ENCODE data around the gene NAIF1. TPM values are rescaled to one million over a fixed set of nuclear protein-coding genes. Genes with fewer than 3 reads are reported as not detected.
A peak's percentile ranks its signal among the peaks of the same experiment; 100 is the strongest.
"Not testable (repeated sequence)": the region's sequence is repeated elsewhere in the genome, so short reads cannot be mapped to it uniquely, and the experiment has no call there.

NAIF1 gene
- total RNA-seq: 6.2 TPM
- long read RNA-seq, partial matches to known transcripts: 0 of 4 reads
- long read RNA-seq, other reads (novel, unspliced or antisense): 1 of 4 reads

- peak; percentile 99 for DNase-seq (ENCODE audit: low spot score)
- intact Hi-C loops (cut with DNase I): no loop called here
These were observed at the start of gene NAIF1 for GRCh38 chr9:128066713-128067644. Gene NAIF1 (minus strand): TSS chr9:128067320. CDS start chr9:128067101, 219 bp downstream.

DNA sequence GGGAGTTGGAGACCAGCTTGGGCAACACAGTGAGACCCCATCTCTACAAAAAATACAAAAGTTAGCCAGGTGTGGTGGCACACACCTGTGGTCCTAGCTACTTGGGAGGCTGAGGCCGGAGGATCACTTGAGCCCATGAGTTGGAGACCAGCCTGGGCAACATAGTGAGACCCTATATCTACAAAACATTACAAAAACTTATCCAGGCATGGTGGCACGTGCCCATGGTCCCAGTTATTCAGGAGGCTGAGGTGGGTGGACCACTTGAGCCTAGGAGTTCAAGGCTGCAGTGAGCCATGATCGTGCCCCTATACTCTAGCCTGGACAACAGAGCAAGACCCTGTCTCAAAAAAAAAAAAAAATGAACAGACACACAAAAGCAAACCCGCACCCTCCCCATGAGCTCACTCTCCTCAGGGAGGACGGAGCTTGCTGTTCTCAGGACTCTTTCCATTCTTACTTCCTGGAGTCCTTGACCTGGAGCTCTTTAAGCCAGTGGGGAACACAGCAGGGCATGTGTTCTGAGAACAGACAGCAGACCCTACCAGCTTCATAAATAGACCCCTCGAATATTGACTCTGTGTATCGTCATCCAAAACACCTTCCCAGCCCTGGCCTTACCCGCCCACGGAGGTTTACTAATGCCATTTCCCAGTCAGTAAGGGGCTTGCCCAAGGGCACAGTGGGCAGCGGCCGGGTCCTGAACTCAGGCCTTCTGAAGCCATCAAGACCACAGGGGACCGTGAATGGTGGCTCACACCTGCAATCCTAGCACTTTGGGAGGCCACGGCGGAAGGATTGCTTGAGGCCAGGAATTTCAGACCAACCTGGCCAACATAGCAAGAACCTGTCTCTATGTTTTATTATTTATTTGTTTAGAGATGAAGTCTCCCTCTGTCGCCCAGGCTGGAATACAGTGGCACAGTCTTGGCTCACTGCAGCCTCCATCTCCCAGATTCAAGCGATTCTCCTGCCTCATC is 49.3 kb upstream of the NAIF1 start:
- DNase-seq (ENCODE audit: low spot score): no peak
- intact Hi-C loops (cut with DNase I): loop anchor here (1.0 to 5.0 kb wide), 3 partner anchors 44 to 173 kb away; no protein-coding TSS in a partner anchor

- peak; percentile 20 for DNase-seq (ENCODE audit: low spot score)
- intact Hi-C loops (cut with DNase I): loop anchor here (2.0 to 5.0 kb wide), 2 partner anchors 43 to 81 kb away; no protein-coding TSS in a partner anchor
These were observed 48.3 kb upstream of the NAIF1 start for GRCh38 chr9:128115187-128116103.

DNA sequence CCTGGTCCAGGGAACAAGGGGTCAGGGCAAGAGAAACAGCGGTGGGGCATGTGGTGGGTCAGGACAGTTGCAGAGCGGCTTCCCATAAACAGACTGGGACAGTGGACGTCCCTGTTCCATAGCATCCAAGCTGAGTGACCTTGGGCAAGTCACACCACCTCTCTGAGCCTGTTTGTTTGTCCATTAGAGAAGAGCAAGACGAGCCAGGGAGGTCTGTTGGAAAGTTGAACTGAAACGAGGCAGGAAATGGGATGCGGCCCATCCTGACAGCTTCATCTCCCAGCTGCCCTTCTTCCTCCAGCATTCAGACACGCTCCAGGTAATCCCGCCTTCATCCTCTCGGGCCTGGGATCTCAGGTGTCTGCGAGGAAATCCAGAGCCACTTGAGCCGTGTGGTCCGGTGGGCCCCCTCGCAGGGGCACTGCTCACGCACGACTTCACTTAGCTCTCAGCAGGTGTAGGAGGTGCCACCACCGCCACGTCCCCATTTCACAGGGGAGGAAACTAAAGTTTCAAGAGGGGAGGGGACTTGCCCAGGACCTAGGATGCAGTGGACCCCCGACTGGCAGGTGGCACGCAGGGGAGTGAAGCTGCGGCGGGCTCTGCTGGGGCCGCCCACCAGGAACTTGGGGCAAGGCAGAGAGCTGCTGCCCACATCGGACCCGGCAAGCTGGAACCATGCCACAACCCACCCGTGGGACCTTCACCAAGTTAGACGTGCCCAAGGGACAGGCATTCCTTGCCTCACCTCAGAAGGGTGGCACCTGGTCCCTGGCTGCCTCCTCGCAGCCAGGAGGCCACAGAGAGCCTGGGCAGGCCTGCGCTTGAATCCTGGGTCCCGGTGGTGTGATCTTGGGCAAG is 47.4 kb upstream of the NAIF1 start:
- intact Hi-C loops (cut with DNase I): loop anchor here (5.0 kb wide), 1 partner anchor 42 kb away; no protein-coding TSS in a partner anchor
- peak; percentile 63 for DNase-seq (ENCODE audit: low spot score)

DNA sequence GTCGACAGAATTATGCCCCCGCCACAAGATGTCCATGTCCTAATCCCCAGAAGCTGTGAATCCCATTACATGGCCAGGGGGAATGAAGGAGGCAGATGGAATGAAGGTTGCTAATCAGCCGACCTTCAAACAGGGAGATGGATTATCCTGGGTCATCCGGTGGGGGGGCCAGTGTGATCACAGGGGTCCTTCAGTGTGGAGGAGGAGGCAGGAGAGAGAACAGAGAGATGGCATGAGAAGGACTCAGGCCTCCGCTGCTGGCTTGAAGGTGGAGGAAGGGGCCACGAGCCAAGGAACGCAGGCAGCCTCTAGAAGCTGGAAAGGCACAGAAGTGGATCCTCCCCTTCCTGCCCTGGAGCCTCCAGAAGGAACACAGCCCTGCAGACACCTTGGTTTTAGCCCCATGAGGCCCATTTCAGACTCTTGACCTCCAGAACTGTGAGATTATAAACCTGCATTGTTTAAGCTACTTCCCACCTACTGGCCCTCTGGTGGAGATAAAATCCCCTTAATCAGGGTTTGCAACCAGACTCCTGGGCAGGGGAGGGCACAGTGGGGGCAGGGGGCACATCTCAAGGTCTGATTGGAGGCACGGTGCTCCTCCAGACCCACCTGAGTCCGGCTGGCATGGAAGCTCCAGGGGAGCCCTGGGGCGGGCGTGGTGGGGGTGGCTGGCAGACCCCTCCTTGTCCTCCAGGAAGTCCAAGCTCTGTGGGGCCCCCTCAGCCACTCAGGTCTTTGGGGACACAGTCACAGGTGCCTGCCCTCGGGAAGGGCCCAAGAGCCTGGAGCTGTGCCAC is 46.6 kb upstream of the NAIF1 start:
- DNase-seq (ENCODE audit: low spot score): no peak
- intact Hi-C loops (cut with DNase I): no loop called here

DNA sequence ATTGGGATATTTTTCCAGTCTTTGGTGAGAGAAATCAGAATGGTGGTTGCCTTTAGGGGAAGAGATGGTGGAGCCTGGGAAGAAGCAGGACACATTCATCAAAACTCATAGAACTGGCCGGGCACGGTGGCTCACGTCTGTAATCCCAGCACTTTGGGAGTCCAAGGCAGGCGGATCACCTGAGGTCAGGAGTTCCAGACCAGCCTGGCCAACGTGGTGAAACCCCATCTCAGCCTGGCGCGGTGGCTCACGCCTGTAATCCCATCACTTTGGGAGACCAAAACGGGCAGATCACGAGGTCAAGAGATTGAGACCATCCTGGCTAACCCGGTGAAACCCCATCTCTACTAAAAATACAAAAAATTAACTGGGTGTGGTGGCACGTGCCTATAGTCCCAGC is 44.6 kb upstream of the NAIF1 start:
- intact Hi-C loops (cut with DNase I); DNase-seq (ENCODE audit: low spot score): not testable (repeated sequence)

DNA sequence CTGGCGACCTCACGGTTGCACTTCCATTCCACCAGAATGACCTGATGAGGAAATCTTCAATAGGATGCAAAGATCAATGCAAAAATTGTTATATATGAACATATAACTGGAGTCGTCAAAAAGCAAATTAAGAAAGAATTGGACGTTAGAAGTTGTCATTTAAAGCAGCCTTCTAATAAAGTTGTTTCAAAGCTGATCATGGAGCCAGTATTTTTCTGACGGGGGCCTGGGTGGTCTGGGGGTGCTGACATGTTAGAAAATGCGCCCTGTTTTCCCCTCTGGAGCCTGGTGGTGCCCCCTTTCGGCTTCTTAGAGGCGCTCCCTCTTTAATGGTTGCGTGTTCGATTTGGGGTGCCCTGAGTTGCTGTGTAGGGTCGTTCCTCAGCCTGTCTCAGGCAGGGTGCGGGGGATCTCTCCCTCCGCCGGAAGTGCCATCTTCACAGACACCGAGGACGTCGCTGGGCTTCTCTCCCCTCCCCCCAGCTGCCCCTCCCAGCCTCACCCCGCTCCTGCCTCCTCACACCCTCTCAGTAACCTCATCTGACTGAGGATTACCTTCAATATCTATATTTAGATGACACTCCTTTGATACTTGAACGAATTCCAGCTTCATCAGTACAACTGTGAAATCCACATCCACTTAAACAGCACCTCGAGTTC is 42.1 kb upstream of the NAIF1 start:
- DNase-seq (ENCODE audit: low spot score): no peak
- intact Hi-C loops (cut with DNase I): no loop called here

GRCh38 chr9:128108269-128109049 is 41.3 kb upstream of the NAIF1 start:
- intact Hi-C loops (cut with DNase I): no loop called here
- no peak for DNase-seq (ENCODE audit: low spot score)

DNA sequence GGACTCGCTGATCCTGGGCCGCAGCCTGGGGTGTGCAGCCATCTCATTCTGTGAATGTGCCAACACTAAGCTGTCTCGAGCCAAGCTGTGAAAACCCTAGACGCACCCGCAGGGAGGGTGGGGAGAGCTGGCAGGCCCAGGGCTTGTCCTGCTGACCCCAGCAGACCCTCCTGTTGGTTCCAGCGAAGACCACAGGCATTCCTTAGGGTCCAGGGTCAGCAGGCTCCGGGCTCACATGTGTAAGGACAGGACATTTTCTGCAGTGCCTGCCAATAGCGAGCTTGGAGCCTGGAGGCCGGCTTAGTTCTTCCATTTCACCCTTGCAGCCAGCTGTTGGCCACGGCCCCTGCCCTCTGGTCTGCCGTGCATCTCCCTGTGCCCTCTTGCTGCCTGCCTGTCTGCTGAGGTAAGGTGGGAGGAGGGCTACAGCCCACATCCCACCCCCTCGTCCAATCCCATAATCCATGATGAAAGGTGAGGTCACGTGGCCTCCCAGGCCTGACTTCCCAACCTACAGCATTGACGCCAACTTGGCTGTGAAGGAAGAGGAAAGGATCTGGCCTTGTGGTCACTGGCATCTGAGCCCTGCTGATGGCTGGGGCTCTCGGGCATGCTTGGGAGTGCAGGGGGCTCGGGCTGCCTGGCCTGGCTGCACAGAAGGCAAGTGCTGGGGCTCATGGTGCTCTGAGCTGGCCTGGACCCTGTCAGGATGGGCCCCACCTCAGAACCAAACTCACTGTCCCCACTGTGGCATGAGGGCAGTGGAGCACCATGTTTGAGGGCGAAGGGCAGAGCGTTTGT is 40.5 kb upstream of the NAIF1 start:
- intact Hi-C loops (cut with DNase I): no loop called here
- no peak for DNase-seq (ENCODE audit: low spot score)

DNA sequence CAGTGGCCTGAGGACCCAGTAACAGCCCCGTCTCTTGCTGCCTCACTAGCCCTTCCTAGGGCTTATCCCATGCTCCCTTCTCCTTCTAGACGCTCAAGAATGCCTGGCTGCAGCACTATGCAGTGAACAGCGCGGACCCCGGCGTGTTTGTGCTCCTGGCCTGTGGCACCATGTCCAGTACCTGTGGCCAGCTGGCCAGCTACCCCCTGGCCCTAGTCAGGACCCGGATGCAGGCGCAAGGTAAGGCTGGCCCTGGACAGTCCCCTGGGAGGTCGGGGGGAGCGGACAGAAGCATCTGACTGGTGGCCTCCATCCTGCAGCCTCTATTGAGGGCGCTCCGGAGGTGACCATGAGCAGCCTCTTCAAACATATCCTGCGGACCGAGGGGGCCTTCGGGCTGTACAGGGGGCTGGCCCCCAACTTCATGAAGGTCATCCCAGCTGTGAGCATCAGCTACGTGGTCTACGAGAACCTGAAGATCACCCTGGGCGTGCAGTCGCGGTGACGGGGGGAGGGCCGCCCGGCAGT is 39.9 kb upstream of the NAIF1 start:
- intact Hi-C loops (cut with DNase I): no loop called here
- no peak for DNase-seq (ENCODE audit: low spot score)

DNA sequence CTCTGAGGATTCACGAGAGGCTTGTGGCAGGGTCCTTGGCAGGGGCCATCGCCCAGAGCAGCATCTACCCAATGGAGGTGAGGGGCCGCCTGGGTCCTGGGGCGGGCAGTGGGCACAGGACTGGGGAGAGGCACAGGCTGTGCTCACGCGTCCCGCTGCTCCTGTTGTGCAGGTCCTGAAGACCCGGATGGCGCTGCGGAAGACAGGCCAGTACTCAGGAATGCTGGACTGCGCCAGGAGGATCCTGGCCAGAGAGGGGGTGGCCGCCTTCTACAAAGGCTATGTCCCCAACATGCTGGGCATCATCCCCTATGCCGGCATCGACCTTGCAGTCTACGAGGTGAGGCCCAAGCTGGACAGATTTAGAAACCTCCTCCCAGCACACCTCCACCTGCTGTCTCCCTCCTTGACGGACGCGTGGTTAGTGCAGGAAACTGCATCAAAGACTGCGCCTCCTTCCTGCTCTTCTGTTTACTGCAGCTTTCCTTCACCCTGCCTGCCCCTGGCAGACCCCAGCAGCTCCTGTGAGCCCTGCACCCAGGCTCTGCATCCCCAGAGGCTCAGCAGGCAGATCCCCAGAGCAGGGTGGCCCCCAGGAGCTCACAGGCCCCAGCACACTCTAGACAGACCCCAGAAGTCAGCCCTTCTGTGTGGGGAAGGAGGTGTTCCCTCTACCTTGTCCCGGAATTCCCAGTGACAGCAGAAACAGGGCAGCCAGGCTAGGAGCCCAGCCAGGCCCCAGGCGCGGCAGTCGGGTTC is 39.2 kb upstream of the NAIF1 start:
- intact Hi-C loops (cut with DNase I): no loop called here
- no peak for DNase-seq (ENCODE audit: low spot score)

GRCh38 chr9:128105538-128106175 is 38.5 kb upstream of the NAIF1 start:
- intact Hi-C loops (cut with DNase I): no loop called here
- DNase-seq (ENCODE audit: low spot score): no peak

GRCh38 chr9:128104171-128104618 is 37.1 kb upstream of the NAIF1 start:
- intact Hi-C loops (cut with DNase I): no loop called here
- DNase-seq (ENCODE audit: low spot score): no peak

- intact Hi-C loops (cut with DNase I): no loop called here
- DNase-seq (ENCODE audit: low spot score): no peak
These were observed 36.5 kb upstream of the NAIF1 start for GRCh38 chr9:128103589-128103962.

All from cardiac septum (tissue), 1 donor.